Activated CD8-positive, alpha-beta memory T cell treated with anti-CD3 and anti-CD28 coated beads for 24 hours (primary cell): ENCODE results near the gene LAMA3.
"Not testable (repeated sequence)": the region's sequence is repeated elsewhere in the genome, so short reads cannot be mapped to it uniquely, and the experiment has no call there.

Experiments used
- DNase-seq: peaks from one replicate; pipeline ENCODE4 v3.0.0-alpha.2; 2020

The LAMA3 gene

DNA sequence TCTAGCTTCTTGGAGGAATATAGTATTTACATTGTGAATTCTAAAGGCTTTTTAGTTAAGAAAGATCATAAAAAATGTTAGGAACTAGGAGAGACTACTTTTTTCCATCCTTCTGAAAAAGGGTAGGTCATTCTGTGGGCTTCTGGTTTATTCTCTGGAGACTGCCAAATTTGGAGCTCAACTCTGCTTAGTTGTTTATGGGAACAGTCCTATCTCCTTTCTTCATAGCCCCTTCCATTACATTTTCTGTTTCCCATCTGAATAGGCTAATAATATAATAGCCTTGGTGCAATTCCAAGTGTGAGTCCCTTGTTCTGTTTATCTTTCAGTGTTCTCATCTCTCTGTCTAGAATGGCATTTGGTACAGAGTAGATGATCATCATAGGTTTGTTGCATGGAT, 15.6 kb downstream of the LAMA3 start:
- no peak for DNase-seq

DNA sequence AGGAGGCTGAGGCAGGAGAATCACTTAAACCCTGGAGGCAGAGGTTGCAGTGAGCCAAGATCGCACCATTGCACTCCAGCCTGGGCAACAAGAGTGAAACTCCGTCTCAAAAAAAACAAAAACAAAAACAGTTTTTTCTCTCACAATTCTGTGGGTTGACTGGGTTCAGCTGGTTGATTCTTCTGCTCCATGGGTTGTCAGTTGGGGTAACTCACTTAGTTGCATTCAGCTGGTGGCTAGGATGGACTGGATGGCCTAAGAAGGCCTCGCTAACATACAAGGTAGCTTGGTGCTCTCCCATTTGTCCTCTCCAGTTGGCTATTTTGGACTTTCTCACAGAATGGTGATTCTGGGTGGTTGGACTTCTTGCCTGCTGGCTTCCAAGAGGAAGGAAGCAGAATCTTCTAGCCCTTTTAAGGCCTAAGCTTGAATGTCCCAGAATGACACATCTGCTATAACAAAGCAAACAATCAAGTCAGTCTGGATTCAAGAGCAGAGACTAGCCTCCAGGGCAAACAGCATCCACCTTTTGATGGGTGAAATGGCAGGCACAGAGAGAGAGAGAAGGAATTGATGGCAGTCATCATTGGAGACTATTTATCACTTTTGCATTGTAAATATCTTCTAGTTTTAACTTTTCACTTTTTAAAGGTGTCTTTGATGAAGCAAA, 17.9 kb downstream of the LAMA3 start:
- no peak for DNase-seq

DNA sequence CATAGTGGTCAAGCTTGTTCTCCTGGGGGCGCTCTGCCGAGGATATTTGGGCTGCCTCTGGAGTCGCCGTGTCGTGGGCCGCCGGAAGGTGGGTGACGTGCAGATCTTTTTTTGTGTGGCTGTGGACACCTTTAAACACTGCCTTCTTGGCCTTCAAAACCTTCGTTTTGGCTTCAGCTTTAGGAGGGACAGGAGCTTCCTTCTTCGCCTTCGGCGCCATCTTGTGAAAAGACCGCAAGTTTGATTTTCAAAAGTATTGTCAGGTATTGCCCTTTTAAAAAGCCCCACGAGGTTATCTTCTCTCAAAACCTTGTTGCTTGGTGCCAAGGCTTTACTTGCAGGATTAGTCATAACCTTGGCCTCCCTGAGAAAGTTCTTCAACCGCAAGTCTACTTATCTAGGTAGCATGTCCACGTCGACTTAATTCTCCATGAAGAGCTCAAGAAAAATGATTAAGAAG, 20.8 kb downstream of the LAMA3 start:
- DNase-seq, result no peak

DNA sequence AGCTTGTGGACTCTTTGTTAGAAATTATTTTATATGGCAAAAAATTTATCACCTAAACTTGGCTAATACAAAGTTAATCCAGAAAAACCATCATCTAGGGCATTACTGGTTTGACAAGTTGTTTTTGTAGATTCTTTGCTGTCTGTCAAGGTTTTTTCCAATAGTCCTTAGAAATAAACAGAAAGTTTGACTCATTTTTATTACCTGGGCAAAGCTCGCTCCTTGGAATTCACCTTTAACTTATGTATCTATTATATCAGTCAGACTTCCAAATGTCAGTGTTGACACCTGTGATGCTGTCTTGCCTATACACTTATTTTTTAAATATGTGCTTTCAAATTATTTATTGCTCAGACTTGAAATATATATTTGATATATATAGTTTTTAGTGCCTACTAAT, 21.7 kb downstream of the LAMA3 start:
- DNase-seq, result no peak

DNA sequence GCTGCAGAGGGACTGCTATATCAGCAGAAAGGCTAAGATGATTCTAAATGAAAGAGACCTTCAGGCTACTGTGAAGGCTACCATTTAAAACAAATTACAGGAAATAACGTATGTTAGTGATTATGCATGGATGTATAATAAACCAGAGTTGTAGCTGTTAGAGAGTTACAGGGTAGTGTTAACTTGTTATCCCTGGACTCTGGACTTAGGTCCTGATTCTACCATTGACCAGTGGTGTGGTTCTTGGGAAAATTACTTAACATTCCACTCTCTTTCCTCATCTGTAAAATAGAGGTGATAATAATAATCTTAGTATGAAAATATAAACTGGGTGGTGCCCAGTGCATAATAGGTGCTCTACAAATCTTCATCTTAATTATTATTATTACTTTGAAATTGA, 22.2 kb downstream of the LAMA3 start:
- DNase-seq, result no peak

DNA sequence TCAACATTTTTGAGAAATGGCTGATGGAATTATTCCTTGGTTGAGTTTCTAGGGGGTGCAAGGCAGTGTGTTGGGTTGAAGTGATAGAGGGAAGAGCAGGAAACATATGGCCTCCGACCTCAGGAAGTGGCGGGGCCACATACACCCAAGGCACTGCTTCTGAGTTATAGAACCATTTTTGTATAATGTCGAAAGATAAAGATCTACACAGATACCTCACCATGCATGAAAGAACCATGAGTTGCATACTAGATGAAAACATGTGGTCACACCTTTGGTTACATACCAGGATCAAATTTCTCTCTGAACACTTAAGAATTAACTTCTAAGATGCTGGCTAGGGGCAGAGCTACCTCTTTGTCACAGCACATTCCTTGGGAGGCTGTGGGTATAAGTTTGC, 23.2 kb downstream of the LAMA3 start:
- DNase-seq, result no peak

DNA sequence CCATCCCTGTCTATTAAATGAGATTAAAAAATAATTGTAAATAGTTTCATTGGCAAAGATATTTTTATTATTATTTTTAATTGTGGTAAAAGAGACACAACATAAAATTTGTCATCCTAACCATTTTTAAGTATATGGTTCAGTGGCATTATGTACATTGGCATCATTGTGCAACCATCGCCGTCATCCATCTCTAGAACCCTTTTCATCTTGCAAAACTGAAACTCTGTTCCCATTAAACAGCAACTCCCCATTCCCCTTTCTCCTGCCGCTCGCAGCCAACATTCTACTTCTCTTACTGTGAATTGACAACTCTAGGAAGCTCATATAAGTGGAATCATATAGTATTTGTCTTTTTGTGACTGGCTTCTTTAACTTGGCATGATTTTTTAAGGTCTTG, 25.3 kb downstream of the LAMA3 start:
- DNase-seq, result no peak

DNA sequence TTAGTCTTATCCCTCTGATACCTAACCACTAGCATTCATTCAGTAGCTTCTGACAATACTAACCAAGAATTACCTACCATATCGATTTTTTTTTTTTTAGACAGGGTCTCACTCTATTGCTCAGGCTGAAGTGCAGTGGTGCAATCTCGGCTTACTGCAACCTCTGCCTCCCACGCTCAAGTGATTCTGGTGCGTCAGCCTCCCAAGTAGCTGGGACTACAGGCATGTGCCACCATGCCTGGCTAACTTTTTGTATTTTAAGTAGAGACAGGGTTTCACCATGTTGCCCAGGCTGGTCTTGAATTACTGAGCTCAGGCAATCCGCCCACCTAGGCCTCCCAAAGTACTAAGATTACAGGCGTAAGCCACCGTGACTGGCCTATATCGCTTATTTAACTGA, 26.8 kb downstream of the LAMA3 start:
- DNase-seq, result not testable (repeated sequence)

DNA sequence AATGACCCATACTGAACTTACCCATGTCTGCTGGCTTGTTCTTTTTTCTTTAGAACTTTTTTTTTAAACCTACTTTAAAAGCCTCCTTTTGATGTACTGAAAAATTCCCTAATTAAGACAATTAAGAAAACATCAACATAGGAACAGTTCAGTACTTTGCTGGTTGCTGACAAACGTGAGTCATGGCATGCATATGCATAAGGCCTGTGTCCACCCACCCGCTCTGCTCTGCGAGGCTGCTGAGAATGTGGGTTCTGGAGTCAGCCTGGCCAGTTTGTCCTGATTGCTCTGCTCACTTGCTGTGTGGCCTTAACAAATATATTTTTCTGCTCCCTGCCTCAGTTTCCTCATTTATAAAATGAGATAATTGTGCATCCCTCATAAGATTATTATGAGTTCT, 27.3 kb downstream of the LAMA3 start:
- DNase-seq, result no peak

DNA sequence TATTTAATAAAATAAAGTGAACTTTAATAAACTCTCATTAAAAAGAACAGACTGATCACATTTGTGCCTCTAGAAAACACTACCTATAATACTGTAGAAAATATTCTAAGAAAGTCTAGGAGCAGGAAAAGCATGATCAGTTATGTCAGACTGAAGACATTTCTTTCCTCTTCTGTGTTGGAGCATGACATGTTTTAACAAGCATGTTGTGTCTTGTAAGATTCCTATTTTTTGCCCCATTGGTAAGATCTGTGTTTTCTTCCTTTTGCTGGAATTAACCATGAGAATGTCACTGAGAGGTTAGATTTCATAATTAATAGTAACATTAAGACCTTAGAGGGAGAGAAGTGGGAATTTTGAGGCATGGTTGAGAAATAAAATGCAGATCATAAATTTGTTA, 27.7 kb downstream of the LAMA3 start:
- DNase-seq, result no peak

DNA sequence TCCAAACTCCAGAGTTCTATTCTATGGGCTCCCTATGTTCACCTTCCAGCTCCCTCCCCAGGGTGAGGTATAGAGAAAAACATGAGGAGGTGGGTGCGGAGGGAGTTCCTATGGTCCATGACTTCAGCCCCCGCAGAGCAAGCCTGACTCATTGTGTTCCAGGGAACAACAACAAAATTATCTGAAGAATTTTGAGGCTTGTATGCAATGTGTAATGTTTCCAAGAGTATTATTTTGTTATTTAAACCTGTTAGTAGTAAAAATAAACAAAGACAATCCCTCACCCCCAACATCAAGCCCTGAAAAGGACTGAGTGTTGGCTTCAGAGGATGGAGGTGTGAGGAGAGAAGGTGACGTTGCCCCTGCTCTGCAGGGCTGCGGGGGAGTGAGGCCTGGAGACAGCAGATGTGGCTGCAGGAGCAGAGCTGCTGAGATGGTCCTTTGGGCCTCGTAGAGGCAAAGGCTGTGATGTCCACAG, 29.0 kb downstream of the LAMA3 start:
- no peak for DNase-seq

DNA sequence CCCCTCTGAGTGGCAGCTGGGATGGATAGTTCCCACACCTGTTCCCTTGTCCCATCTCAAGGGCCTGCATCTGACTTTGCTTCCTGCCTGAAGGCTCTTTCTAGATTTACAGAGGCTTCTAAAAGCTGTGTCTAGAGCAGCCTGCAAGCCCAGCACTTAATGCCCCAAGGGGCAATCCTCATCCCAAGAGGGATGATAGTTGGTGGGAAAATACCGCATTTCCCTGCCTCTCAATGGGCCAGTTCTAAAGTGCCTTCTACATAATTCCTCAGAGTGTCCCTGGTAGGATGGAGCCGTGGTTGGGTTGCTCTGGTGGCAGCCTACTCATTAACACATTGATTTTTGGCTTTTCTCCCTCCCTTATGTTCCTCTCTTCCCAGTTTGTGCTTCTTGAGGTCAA, 29.5 kb downstream of the LAMA3 start:
- DNase-seq, result no peak

DNA sequence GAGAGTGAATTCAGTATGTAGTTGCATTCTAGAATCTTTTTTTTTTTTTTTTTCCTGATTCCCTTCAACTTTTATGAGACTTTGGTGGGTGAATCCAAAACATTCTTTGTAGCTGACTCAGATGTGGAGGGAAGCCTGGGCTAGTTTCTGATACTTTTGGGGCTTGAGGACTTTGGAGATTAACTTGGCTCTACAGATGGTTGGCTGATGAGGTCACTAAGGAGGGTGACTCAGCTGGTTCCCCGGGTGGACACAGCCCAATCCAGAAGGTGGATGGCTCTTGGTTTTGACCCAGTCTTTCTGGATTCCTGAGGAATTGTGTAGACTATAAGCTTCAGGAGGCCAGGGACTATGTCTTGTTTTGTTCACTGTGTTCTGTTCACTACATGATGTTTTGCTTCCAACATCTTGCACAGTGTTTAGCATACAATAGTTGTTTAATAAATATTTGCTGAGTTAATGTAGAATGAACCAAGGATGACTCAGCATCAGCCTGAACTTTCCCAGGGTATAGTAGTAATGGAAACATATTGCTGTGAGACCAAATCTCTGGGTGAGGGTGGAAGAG, 30.5 kb downstream of the LAMA3 start:
- DNase-seq, result no peak

DNA sequence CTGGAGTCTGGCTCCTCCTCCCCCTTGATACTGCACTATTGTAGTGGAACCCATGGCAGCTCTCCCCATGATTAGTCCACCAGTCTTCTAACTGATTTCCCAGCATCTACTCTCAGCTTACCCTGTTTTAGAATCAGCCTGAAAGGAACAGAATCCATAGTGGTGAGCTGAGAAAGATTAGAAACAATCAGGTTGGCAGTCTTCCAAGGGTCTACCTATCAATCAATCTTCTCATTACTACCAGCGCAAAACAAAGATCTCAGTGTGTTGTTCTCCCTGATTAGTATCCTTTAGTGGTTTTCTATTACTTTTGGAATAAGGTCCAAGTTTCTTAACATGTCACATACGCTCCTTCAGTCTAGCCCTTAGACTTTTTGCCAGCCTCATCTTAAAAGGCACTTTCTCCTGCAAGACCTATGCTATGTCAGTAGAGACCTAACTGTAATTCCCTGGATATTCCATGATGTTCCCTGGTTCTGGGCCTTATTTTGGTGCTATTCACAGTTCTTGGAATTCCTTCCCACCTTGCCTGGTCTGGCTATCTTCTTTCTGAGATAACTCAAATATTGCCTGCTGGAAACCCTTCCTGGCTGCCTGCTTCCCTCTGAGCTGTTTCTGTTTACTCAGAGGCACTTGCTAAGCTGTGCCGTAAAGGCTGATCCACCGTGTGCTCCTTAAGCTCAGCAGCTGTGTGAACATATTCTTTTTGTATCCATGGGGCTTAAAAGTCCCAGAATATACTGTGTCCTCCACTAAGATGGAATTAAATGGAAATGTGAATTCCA, 32.6 kb downstream of the LAMA3 start:
- no peak for DNase-seq

DNA sequence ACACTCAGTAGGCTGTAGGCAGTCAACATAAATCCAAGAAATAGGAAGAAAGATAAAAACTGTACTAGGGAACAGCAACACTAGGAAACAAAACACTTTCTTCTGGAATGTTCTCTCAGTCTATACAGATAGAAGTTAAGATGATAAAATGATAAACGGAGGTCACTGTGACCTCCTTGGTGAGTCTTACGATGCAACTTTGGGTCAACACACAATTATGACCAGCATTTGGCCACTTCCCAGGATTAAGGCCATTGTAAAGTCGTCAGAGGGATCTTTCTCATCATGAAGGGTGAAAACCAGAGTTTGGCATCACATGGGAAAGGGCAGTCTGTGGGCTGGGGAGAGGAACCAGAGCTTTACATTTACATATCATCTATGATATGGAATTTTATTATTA, 33.4 kb downstream of the LAMA3 start:
- no peak for DNase-seq

DNA sequence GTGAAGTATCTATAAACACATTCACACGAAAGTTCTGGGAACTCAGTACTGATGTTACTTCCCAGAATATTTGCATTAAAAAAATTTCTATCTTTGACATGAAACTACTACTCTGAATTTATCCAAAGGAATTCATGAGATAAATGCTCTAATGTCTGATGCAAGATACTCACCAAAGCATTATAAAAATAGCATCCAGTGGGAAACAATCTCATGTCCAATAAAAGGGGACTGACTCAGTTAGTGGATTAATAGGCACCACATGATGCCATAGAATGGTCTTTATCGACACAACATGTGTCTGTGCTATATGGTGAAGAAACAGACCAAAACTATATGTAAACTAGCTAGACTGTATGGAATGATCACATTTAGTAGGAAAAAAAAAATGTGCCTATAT, 33.9 kb downstream of the LAMA3 start:
- DNase-seq, result no peak

DNA sequence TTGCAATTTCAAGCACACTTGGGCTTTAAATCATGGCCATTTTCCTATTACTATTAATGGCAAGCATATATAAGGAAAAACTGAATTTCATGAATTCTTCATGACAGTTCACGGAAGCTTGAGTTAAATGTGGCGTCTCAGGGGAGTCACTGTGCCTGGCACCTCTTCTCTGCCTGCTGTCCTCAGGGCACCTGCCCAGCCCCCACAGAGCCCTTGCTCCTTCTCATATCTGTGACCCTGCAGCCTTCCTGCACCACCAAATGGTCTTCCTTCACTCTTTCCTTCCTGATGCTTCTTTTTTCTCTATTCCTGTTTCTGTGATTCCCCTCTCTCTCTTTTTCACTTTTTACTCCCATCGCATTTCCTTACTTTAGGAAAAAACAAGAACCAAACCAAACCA, 35.4 kb downstream of the LAMA3 start:
- no peak for DNase-seq

DNA sequence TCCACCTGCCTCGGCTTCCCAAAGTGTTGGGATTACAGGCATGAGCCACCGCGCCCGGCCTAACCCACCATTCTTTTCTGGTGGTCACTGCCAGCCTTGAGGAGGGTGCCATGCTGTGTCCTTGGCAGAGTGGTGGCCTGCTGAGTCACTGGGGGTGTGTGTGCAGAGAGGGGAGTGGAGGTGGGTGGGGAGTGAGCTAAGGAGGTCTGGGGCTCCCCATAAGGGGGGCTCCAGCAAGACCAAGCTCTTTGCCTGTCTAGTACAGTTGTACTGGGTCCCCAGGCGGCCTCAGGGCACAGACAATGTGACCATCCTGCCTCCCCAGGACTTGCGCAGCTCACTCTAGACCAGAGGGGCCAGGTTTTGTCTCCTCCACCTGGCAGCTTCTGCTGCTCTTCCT, 36.1 kb downstream of the LAMA3 start:
- no peak for DNase-seq

DNA sequence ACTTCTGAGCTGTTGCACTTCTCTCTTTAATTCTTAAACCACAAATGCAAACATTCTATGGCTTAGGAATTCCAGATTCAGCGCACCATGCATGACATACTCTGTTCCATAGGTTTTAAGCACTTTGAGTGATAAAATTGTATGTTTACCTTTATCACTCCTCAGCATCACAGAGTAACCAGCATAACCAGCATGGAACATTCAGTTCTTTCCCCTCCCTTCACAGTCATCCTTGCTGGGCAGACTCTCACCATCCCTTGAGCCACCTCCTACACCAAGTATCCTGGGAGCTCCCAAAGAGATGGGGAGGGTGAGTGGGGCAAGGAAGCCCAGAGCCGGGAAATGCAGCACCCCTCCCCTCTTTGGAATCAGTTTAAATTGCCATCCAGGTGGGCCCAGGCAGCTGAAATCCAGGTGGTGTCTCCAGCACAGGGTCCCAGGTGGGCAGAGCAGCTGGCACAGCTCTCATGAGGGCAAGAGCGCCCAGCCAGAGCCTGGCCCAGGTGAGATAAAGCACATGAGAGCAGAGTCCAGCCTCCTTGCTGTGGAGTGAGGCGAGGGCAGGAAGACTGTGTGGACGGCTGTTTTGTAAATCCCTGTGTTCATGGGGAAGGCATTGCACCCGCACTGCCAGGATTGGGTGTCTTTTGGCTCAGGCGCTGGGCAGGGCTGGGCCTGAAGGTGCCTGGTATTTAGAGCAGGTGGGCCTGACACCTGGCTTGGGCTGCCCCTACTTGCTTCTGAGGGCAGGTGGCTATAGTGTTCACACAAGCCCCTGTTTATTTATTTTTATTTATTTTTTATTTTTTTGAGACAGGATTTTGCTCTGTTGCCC, 36.8 kb downstream of the LAMA3 start:
- DNase-seq, result no peak

DNA sequence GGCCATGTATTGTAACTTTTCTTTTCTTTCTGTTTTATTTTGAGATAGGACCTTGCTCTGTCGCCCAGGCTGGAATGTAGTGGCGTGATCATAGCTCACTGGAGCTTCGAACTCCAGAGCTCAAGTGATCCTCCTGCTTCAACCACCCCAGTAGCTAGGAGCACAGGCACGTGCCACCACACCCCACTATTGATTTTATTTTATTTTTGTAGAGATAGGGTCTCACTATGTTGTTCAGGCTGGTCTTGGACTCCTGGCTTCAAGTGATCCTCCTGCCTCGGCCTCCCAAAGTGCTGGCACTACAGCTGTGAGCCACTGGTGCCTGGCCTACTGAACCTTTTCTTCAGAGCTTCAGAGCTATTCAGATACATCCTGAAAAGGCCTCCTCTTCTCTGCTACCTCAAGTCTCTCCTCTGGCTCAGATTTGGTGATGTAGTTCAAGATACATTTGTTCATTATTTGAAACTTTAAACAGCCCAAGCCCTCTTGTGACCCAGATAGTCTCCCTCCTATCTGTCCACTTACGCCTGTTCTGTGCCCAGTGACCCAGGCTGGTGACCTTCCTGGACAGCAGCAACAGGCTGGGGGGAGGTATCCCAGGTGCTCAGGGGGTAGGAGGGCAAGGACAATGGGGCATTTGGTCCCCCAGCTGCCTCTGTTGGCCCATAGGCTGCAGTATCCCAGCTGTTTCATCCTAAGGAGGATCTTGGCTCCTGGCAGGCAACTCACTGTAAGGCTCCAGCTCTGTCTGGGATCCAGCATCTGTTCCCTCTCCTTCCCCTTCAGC, 38.6 kb downstream of the LAMA3 start:
- DNase-seq, result no peak

DNA sequence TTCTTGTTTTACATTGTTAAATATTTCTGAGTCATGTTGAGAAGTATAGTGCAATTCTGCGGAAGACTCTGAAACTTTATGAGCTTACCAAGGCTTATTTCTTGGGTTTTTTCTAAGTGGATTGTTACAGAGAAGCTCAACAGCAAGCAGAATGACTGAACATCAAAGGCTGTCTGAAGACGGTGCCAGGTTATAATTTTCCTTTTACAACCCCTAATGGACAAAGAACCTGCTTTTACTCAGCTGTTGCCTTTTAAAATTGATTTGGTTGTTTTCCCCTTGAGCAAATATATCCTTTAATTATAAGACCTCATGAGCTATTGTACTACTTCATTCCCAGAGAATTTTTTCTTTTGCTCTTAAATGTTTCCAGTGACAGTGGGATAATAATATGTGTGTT, 41.6 kb downstream of the LAMA3 start:
- no peak for DNase-seq

DNA sequence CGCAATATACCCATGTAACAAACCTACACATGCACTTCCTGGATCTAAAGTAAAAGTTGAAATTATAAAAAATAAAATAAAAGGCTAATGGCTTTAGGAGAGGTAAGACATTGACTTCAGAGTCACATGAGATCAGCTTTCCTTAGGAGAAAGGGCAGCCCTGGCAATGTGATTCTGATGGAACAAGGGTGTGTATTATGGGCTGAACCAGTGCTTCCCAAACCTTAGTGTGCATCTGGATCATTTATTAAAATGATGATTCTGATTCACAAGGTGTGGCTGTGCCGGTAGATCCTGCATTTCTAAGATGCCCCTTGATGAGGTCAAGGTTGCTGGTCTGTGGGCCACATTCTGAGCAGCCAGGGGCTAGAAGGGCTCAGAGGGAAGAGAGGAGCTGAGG, 42.6 kb downstream of the LAMA3 start:
- no peak for DNase-seq

DNA sequence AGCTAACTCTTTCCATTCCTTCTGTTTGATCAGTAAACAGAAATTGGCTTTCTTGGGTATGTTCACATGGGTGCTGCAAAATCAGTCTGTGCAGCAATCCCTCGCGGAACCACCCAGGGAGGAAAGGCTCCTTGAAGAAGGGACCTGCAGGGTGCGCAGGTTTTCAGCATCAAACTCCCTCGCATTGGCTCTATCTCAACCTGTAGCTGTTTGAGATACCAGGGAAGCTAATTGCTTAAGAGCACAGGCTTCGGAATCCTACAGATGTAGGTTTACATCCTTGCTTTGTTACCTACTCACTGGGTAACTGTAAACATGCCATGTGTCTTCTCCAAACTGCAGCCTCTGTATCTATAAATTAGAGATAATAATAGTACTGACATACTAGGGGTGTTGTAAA, 43.2 kb downstream of the LAMA3 start:
- DNase-seq, result no peak
